Activated naive CD8-positive, alpha-beta T cell treated with anti-CD3 and anti-CD28 coated beads, Interleukin-2, amount 10 ng/mL, durations not matched to agents 7 days and 5 days (primary cell): Measurements from ENCODE around the gene USP26. TPM values are rescaled to one million over a fixed set of nuclear protein-coding genes. Genes with fewer than 3 reads are reported as not detected.
"Not testable (repeated sequence)": the region's sequence is repeated elsewhere in the genome, so short reads cannot be mapped to it uniquely, and the experiment has no call there.

Source experiments
- ATAC-seq: fragments of 150-1000 bp; cut with Tn5 transposase; one replicate; pipeline ENCODE4 v1.10.0; 2021; ENCODE audit warnings: low read depth, moderate library complexity
- POLR2A ChIA-PET: fragments of 350-600 bp; sonication (Branson Sonifier 250); formaldehyde crosslinking; loops from one replicate; lab custom pipeline; 2021; ENCODE audit warnings: antibody characterized with exemption; lab: Charles Lee
- DNase-seq: peaks from one replicate; pipeline ENCODE4 v3.0.0; 2021
- H3K27ac Mint-ChIP-seq: one replicate; pipeline ENCODE4 v1.8.0; 2022; ENCODE audit warnings: mild to moderate bottlenecking, mixed read lengths
- H3K27me3 Mint-ChIP-seq: one replicate; pipeline ENCODE4 v1.8.0; 2022; ENCODE audit warnings: mild to moderate bottlenecking, moderate library complexity, mixed read lengths
- H3K36me3 Mint-ChIP-seq: one replicate; pipeline ENCODE4 v1.8.0; 2021; ENCODE audit warnings: mild to moderate bottlenecking, mixed read lengths
- H3K4me1 Mint-ChIP-seq: one replicate; pipeline ENCODE4 v1.8.0; 2021; ENCODE audit warnings: mixed read lengths
- H3K4me3 Mint-ChIP-seq: one replicate; pipeline ENCODE4 v1.8.0; 2022; ENCODE audit warnings: mild to moderate bottlenecking, moderate library complexity, mixed read lengths
- H3K9me3 Mint-ChIP-seq: one replicate; pipeline ENCODE4 v1.8.0; 2021; ENCODE audit warnings: mixed read lengths
- total RNA-seq, 2 experiments: library from RNA; stranded (reverse); gene quantifications; one replicate each; pipeline ENCODE4 v1.2.3, GENCODE V29; 2021

Gene USP26
- total RNA-seq, 2 experiments from 2014 or later = not detected

DNA sequence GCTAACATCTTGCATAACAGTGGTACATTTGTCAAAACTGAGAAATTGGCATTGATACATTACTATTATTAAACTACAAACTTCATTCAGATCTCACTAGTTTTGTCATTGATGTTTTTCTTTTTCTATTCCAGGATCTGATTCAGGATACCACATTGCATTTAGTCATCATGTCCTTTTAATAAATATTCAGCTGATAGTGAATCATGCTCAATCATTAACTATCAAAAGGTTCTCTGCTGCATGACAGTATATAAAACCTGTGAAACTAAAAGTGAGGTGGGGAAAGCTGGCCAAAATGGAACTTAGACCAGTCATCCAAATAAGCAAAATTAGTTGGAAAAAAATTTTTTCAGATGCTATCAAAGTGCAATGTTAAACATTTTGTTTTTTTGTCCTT lies 110.4 kb downstream of the USP26 start:
- DNase-seq (no peak), ATAC-seq (no peak)
- Mint-ChIP-seq H3K4me1 (no peaks in the 10 kb centered on the region), H3K9me3 (no peaks in the 10 kb centered on the region), H3K4me3 (no peak overlapping the region), H3K36me3 (no peaks in the 10 kb centered on the region), H3K27ac (no peak overlapping the region), H3K27me3 (no peaks in the 10 kb centered on the region)
- POLR2A ChIA-PET = no interaction called here

DNA sequence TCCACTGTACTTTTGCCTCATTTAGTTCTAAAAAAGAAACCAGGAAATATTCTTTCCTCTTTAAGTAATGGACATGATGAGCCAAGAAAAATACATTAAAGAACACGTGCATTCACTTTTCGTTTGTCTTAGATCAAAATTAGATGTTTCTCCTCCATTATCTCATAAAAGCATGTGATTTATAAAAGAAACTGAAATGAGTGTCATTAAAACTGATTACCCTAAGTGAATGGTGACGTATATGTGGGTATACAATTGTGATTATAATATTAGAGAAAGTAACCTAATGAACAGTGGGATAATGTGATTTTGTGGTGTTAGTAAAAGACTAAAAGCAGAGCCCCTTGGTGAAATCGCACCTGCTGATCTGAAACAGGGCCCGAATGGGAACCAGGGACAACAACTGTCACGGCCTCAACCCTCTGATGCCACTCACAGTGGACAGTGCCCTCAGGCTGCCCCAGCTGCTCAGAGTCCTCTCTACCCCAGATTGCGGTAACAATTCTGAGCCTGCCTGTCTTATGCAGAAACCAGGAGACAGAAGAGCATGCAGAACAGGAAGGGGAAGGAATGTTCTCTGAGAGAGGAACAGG lies 112.8 kb downstream of the USP26 start:
- no peak overlapping the region for H3K27ac Mint-ChIP-seq
- no peak overlapping the region for H3K4me3 Mint-ChIP-seq
- DNase-seq = no peak
- ATAC-seq = no peak
- H3K27me3 Mint-ChIP-seq = no peaks in the 10 kb centered on the region
- POLR2A ChIA-PET = no interaction called here
- no peaks in the 10 kb centered on the region for H3K9me3 Mint-ChIP-seq
- no peaks in the 10 kb centered on the region for H3K4me1 Mint-ChIP-seq
- H3K36me3 Mint-ChIP-seq = no peaks in the 10 kb centered on the region

DNA sequence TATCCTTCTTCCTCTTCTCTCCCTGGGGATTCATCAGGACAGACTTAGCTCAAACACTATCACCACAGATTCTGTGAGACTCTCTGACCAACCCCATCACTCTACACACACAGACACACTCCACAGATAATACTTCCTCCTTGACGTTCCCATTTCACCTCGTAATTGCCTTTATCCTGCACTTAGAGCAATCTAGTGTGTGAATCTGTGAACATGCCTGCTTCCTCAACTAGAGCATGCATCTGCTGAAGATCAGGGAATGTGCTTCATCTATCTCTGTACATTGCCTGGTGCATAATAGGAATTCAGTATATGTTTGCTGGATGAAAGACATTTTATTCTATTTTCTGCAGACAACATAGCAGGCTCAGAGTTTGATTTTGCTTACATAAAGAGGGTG lies 113.4 kb downstream of the USP26 start:
- no peaks in the 10 kb centered on the region for H3K4me1 Mint-ChIP-seq
- no peaks in the 10 kb centered on the region for H3K36me3 Mint-ChIP-seq
- DNase-seq = no peak
- H3K4me3 Mint-ChIP-seq = no peak overlapping the region
- H3K27ac Mint-ChIP-seq = no peak overlapping the region
- H3K9me3 Mint-ChIP-seq = no peaks in the 10 kb centered on the region
- H3K27me3 Mint-ChIP-seq = no peaks in the 10 kb centered on the region
- ATAC-seq = no peak
- POLR2A ChIA-PET = no interaction called here

DNA sequence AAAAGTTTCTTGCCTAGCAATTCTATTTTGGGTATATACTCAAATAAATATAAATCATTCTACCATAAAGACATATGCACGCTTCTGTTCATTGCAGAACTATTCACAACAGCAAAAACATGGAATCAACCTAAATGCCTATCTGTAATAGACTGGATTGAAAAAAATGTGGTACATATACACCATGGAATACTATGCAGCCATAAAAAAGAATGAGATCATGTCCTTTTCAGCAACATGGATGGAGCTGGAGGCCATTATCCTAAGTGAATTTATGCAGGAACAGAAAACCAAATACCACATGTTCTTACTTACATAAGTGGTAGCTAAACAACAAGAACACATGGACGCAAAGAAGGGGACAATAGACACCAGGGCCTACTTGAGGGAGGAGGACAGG lies 116.9 kb downstream of the USP26 start:
- H3K9me3 Mint-ChIP-seq, H3K4me1 Mint-ChIP-seq, H3K36me3 Mint-ChIP-seq, ATAC-seq, H3K27me3 Mint-ChIP-seq, DNase-seq, H3K4me3 Mint-ChIP-seq, H3K27ac Mint-ChIP-seq, POLR2A ChIA-PET: not testable (repeated sequence)

Other genes starting within 250 kb of the USP26 start
- gene HS6ST2, start 138.5 kb downstream of the USP26 start, total RNA-seq = not detected
- gene TFDP3, start 121.2 kb upstream of the USP26 start, total RNA-seq = not detected